K562 (cell line): ENCODE results near the gene RAB41. TPM values are rescaled to one million over a fixed set of nuclear protein-coding genes. Genes with fewer than 3 reads are reported as not detected.

Experiments used
- BDP1 ChIP-seq: IDR thresholded peaks from 3 replicates; pipeline ENCODE4 v1.6.1; 2011; ENCODE audit not compliant: insufficient read length, insufficient read depth
- BRCA1 ChIP-seq, 2 experiments: fragments of 450-650 bp in 1 of 2; sonication (generic) in 1 of 2; formaldehyde crosslinking in 1 of 2; IDR thresholded peaks; 2 replicates each; pipeline versions ENCODE4 v1.5.0 to v1.6.1; 2017 to 2020; ENCODE audit warnings: mild to moderate bottlenecking in 1 of 2, missing genetic modification reagents in 1 of 2
- CBX5 ChIP-seq: IDR thresholded peaks from 2 replicates; pipeline ENCODE4 v1.6.1; 2014; ENCODE audit warnings: low read depth, borderline replicate concordance
- CREM ChIP-seq: IDR thresholded peaks from 2 replicates; pipeline ENCODE4 v1.6.1; 2014; ENCODE audit warnings: antibody characterized with exemption, low read depth
- E2F8 ChIP-seq: fragments of 450-650 bp; IDR thresholded peaks from 2 replicates; pipeline ENCODE4 v1.7.1; 2018; ENCODE audit warnings: mild to moderate bottlenecking, low read depth; ENCODE audit not compliant: partially characterized antibody
- ELF2 ChIP-seq: fragments of 250-450 bp; sonication (Bioruptor Pico); IDR thresholded peaks from 2 replicates; pipeline ENCODE4 v1.5.0; 2021; ENCODE audit warnings: mild to moderate bottlenecking
- HDAC1 ChIP-seq, 2 experiments: fragments of 450-650 bp; IDR thresholded peaks; 2 replicates each; pipeline ENCODE4 v1.6.1; 2016 to 2017; ENCODE audit warnings: inconsistent platforms in 1 of 2, mild to moderate bottlenecking in 1 of 2, moderate library complexity in 1 of 2
- JUND ChIP-seq, 2 experiments: IDR thresholded peaks; 2 replicates in 1 of 2; 3 replicates in 1 of 2; pipeline ENCODE4 v1.6.1; 2011; ENCODE audit warnings: borderline replicate concordance in 2 of 2, low read depth in 2 of 2, low read length in 2 of 2, improper control_type of control experiment in 1 of 2, missing biosample characterization in 1 of 2, missing genetic modification characterization in 1 of 2, missing genetic modification reagents in 1 of 2
- MYBL2 ChIP-seq, 2 experiments: fragments of 450-650 bp in 1 of 2; sonication (generic) in 1 of 2; formaldehyde crosslinking in 1 of 2; IDR thresholded peaks; 2 replicates each; pipeline versions ENCODE4 v1.6.1 to v1.8.1; 2017 to 2022; ENCODE audit warnings: borderline replicate concordance in 1 of 2, inconsistent platforms in 1 of 2, low read depth in 1 of 2, mild to moderate bottlenecking in 1 of 2, missing genetic modification reagents in 1 of 2, moderate library complexity in 1 of 2
- NR2C1 ChIP-seq, 2 experiments: fragments of 450-650 bp; IDR thresholded peaks; 2 replicates each; pipeline ENCODE4 v1.6.1; 2017; ENCODE audit warnings: mild to moderate bottlenecking in 2 of 2, antibody characterized with exemption in 1 of 2, inconsistent platforms in 1 of 2, missing compliant biosample characterization in 1 of 2, missing genetic modification characterization in 1 of 2
- POLR2A ChIP-seq: fragments of 450-650 bp; conservative IDR thresholded peaks from 2 replicates; pipeline ENCODE4 v1.6.1; 2016
- PRMT5 ChIP-seq: sonication (generic); formaldehyde crosslinking; IDR thresholded peaks from 2 replicates; pipeline ENCODE4 v1.5.0; 2020; ENCODE audit warnings: missing genetic modification reagents
- PRPF4 ChIP-seq: fragments of 200-400 bp; formaldehyde crosslinking; IDR thresholded peaks from one replicate; pipeline ENCODE4 v1.6.1; 2017; ENCODE audit warnings: low read length, low read depth, mild to moderate bottlenecking; ENCODE audit not compliant: insufficient read depth, poor library complexity, severe bottlenecking
- RBM25 ChIP-seq: fragments of 200-400 bp; formaldehyde crosslinking; IDR thresholded peaks from 2 replicates; pipeline ENCODE4 v1.6.1; 2018; ENCODE audit warnings: low read length, low read depth, moderate library complexity; ENCODE audit not compliant: severe bottlenecking
- SIX5 ChIP-seq, 2 experiments: IDR thresholded peaks; 2 replicates each; pipeline ENCODE4 v1.6.1; 2011; ENCODE audit warnings: low read length in 2 of 2, borderline replicate concordance in 1 of 2, low read depth in 1 of 2, mild to moderate bottlenecking in 1 of 2, moderate library complexity in 1 of 2; ENCODE audit not compliant: insufficient read depth in 1 of 2
- SP2 ChIP-seq: IDR thresholded peaks from 2 replicates; pipeline ENCODE4 v1.6.1; 2011; ENCODE audit warnings: mild to moderate bottlenecking, low read depth, low read length, moderate library complexity; ENCODE audit not compliant: poor library complexity, severe bottlenecking; ENCODE audit errors: extremely low read depth
- SRSF1 ChIP-seq: fragments of 200-400 bp; formaldehyde crosslinking; IDR thresholded peaks from 2 replicates; pipeline ENCODE4 v1.6.1; 2017; ENCODE audit warnings: mild to moderate bottlenecking, low read depth, low read length, moderate library complexity
- SRSF3 ChIP-seq: fragments of 200-400 bp; formaldehyde crosslinking; IDR thresholded peaks from 2 replicates; pipeline ENCODE4 v1.6.1; 2016; ENCODE audit warnings: mild to moderate bottlenecking, low read length, moderate library complexity; ENCODE audit not compliant: insufficient read depth
- U2AF2 ChIP-seq: fragments of 200-400 bp; formaldehyde crosslinking; optimal IDR thresholded peaks from 2 replicates; pipeline ENCODE3; 2017; ENCODE audit warnings: low read depth, mild to moderate bottlenecking, low read length
- YY1 ChIP-seq, 3 experiments: IDR thresholded peaks; 2 replicates each; pipeline ENCODE4 v1.6.1; 2011; ENCODE audit warnings: low read length in 2 of 3, mild to moderate bottlenecking in 2 of 3, moderate library complexity in 2 of 3, borderline replicate concordance in 1 of 3, control low read depth in 1 of 3, low read depth in 1 of 3; ENCODE audit not compliant: insufficient read depth in 3 of 3, insufficient replicate concordance in 2 of 3, control insufficient read depth in 1 of 3, insufficient read length in 1 of 3; ENCODE audit errors: extremely low read depth in 1 of 3
- ZNF217 ChIP-seq: sonication (generic); formaldehyde crosslinking; IDR thresholded peaks from 2 replicates; pipeline ENCODE4 v1.8.0; 2022; ENCODE audit warnings: mild to moderate bottlenecking, missing genetic modification reagents
- polyA plus RNA-seq, 8 experiments: library from polyadenylated mRNA; depleted of rRNA in 4 of 8; stranded (reverse) in 5 of 8; unstranded in 3 of 8; fragments of >200 nt; fragmentation: Nextera tagmentation in 2 of 8; fragmentation: Illumina TruSeq in 1 of 8; extraction: Ambion mirVana in 2 of 8; extraction: Trizol in 1 of 8; gene quantifications; 2 replicates each; pipeline versions ENCODE4 v1.2.1 to v1.2.3, GENCODE V29; 2011 to 2014; ENCODE audit warnings: inconsistent platforms in 1 of 8, missing spikeins in 1 of 8
- total RNA-seq, 7 experiments: library from RNA; depleted of rRNA in 6 of 7; stranded (reverse); fragments of >200 nt in 6 of 7; fragmentation: Illumina TruSeq in 2 of 7; extraction: Trizol in 2 of 7; gene quantifications; 2 replicates each; pipeline versions ENCODE4 v1.2.1 to v1.2.3, GENCODE V29; 2011 to 2021; ENCODE audit warnings: low replicate concordance in 1 of 7

The RAB41 gene
- total and polyA plus RNA-seq, 9 of the 15 experiments (the other 6 are each of a cell fraction or from before 2014, with no cell fraction given), result 0.08 TPM; not detected in 8

- TF ChIP-seq JUND (IDR thresholded peaks at IDR 0.05; ENCODE audit: borderline replicate concordance, low read depth, low read length), result 0 out of 2 replicates have a peak, but pooled peaks have one; percentile 19
- no peak; the same call in 2 of the 3 replicates for TF ChIP-seq JUND (tag; IDR thresholded peaks at IDR 0.05; ENCODE audit: borderline replicate concordance, low read depth, low read length)
- peak; percentile 60 for TF ChIP-seq CREM
- TF ChIP-seq SRSF1, result no peak
- no peak for TF ChIP-seq E2F8
- TF ChIP-seq SIX5 (IDR thresholded peaks at IDR 0.05; ENCODE audit: borderline replicate concordance in 1 of 2, insufficient read depth in 1 of 2, low read depth in 1 of 2, low read length in 2 of 2), result no peak
- peak in 1 of 3 experiments; percentile 31 for TF ChIP-seq YY1 (IDR thresholded peaks at IDR 0.05; ENCODE audit: borderline replicate concordance in 1 of 3, control insufficient read depth in 1 of 3, extremely low read depth in 1 of 3, insufficient read depth in 3 of 3, insufficient read length in 1 of 3, insufficient replicate concordance in 2 of 3, low read depth in 1 of 3, low read length in 2 of 3)
- peak in 1 of 2 experiments; percentile 79; a peak in 2 of 4 replicates for TF ChIP-seq HDAC1 (IDR thresholded peaks at IDR 0.05)
- TF ChIP-seq BRCA1 (IDR thresholded peaks at IDR 0.05), result no peak
- TF ChIP-seq BRCA1 (CRISPR knock-in tag; IDR thresholded peaks at IDR 0.05), result no peak
- no peak for TF ChIP-seq RBM25
- no peak for TF ChIP-seq CBX5
- TF ChIP-seq ZNF217 (CRISPR knock-in tag), result no peak
- TF ChIP-seq POLR2A, result peak; percentile 84
- TF ChIP-seq SRSF3, result no peak
- no peak for TF ChIP-seq PRMT5
- TF ChIP-seq SP2, result no peak
- TF ChIP-seq ELF2 (CRISPR knock-in tag), result no peak
- no peak for TF ChIP-seq U2AF2
- no peak for TF ChIP-seq PRPF4
- peak; percentile 96 for TF ChIP-seq MYBL2 (IDR thresholded peaks at IDR 0.05; ENCODE audit: low read depth)
- TF ChIP-seq MYBL2 (CRISPR knock-in tag; IDR thresholded peaks at IDR 0.05; ENCODE audit: borderline replicate concordance), result peak; percentile 80; the same call in 1 of the 2 replicates
- peak; percentile 92 for TF ChIP-seq NR2C1 (IDR thresholded peaks at IDR 0.05)
- TF ChIP-seq NR2C1 (tag; IDR thresholded peaks at IDR 0.05), result peak; percentile 88
- TF ChIP-seq BDP1, result no peak
Measured at GRCh38 chrX:70289793-70290770, 8.1 kb downstream of the RAB41 start, which contains the start of the genes KIF4A and PDZD11 (continued).
